Activated T-helper 1 cell treated with anti-CD3 and anti-CD28 coated beads, Interleukin-12 subunit alpha, Interleukin-12 subunit beta, Interleukin-2, Interleukin-4 antibody, amounts not matched to agents 30 ng/mL and 10 ng/mL and 1 ng/mL, durations not matched to agents 14 hours and 24 hours and 36 hours (primary cell): ENCODE results near the gene COL23A1. TPM values are rescaled to one million over a fixed set of nuclear protein-coding genes. Genes with fewer than 3 reads are reported as not detected.
"Not testable (repeated sequence)": the region's sequence is repeated elsewhere in the genome, so short reads cannot be mapped to it uniquely, and the experiment has no call there.

Experiments used
- DNase-seq: peaks from one replicate; pipeline ENCODE4 v3.0.0; 2021; ENCODE audit warnings: low spot score
- H3K27ac Mint-ChIP-seq: one replicate; pipeline ENCODE4 v1.8.0; 2021; ENCODE audit warnings: mild to moderate bottlenecking, mixed read lengths
- H3K27me3 Mint-ChIP-seq: one replicate; pipeline ENCODE4 v1.8.0; 2022; ENCODE audit warnings: mild to moderate bottlenecking, moderate library complexity, mixed read lengths; ENCODE audit not compliant: insufficient read depth
- H3K36me3 Mint-ChIP-seq: one replicate; pipeline ENCODE4 v1.8.0; 2021; ENCODE audit warnings: low read depth, mixed read lengths
- H3K4me1 Mint-ChIP-seq: one replicate; pipeline ENCODE4 v1.8.0; 2021; ENCODE audit warnings: low read depth, mixed read lengths
- H3K4me3 Mint-ChIP-seq: one replicate; pipeline ENCODE4 v1.8.0; 2021; ENCODE audit warnings: mild to moderate bottlenecking, moderate library complexity, mixed read lengths
- H3K9me3 Mint-ChIP-seq: one replicate; pipeline ENCODE4 v1.8.0; 2021; ENCODE audit warnings: mixed read lengths
- intact Hi-C: fragments of 100-400 bp; cut with micrococcal nuclease; formaldehyde crosslinking; loops from one replicate; pipeline ENCODE4 v1.15.1; 2024
- total RNA-seq: library from RNA; stranded (reverse); gene quantifications from 2 replicates; pipeline ENCODE4 v1.2.3, GENCODE V29; 2022

The COL23A1 gene
- total RNA-seq, 1 donor from 2014 or later = not detected

GRCh38 chr5:178322736-178323540 lies 267.3 kb downstream of the COL23A1 start:
- no peak overlapping the region for H3K27ac Mint-ChIP-seq
- H3K9me3 Mint-ChIP-seq = peaks cover under 1% of the 10 kb centered on the region
- DNase-seq = no peak
- no peaks in the 10 kb centered on the region for H3K27me3 Mint-ChIP-seq
- intact Hi-C loops = no loop called here
- H3K4me3 Mint-ChIP-seq = no peak overlapping the region
- no peaks in the 10 kb centered on the region for H3K4me1 Mint-ChIP-seq
- no peaks in the 10 kb centered on the region for H3K36me3 Mint-ChIP-seq

DNA sequence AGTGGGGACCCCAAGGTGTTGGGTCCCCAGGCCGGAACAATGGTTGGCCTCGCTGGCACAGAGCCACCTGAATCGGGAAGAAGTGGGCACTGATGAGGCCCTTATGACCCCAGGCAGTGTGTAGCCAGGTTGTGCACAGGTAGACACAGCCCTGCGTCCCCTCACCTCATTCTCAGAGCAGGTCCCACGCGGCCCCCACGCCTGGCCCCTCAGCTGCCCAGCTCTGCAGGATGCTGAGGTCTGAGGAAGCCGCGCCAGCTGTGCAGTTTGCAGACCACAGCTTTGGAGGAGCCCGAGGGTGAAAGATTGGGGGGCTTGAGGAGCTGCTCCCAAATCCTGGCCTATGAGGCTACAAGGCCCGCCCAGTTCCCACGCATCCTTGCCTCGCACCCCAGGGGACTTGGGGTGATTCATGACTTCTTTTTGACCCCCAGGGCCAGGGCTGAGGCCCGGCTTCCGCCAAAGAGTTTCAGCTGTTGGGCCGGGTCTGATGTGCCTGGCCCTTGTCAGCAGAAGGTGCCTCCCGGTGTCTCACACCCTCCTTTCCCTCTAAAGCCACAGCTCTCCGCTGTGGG lies 269.8 kb downstream of the COL23A1 start:
- Mint-ChIP-seq H3K27me3 (no peaks in the 10 kb centered on the region), H3K27ac (no peak overlapping the region), H3K4me1 (no peaks in the 10 kb centered on the region), H3K4me3 (no peak overlapping the region), H3K9me3 (peaks cover 9% of the 10 kb centered on the region), H3K36me3 (no peaks in the 10 kb centered on the region)
- intact Hi-C loops = no loop called here
- DNase-seq = no peak

DNA sequence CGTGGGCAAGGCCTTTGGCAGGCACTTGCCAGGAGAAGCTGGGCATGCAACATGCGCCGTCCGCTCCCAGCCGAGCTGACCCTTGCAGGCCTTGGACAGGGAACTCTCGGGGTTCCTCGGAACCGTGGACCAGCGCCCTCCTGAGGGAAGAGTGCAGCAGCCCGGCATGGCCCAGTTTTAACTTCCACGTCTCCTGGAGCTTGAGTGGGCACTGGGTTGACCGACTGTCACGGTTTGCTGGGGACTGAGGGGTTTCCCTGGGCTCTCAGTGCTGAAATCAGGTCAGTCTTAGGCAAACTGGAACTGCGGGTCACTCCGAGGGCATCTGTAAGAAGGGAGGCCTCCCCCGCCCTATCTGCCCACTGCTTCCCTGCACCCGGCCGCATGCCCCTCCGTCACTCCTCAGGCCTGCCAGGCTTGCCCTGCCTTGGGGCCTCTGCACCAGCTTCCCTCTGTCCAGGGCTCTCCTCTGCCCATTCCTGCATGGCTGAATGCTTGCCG lies 270.6 kb downstream of the COL23A1 start:
- no peak for DNase-seq
- H3K36me3 Mint-ChIP-seq = no peaks in the 10 kb centered on the region
- no peaks in the 10 kb centered on the region for H3K27me3 Mint-ChIP-seq
- no peak overlapping the region for H3K27ac Mint-ChIP-seq
- intact Hi-C loops = no loop called here
- H3K9me3 Mint-ChIP-seq = peaks cover 9% of the 10 kb centered on the region
- H3K4me3 Mint-ChIP-seq = no peak overlapping the region
- no peaks in the 10 kb centered on the region for H3K4me1 Mint-ChIP-seq

- intact Hi-C loops = no loop called here
- H3K36me3 Mint-ChIP-seq = no peaks in the 10 kb centered on the region
- H3K27ac Mint-ChIP-seq = no peak overlapping the region
- H3K4me3 Mint-ChIP-seq = no peak overlapping the region
- no peaks in the 10 kb centered on the region for H3K4me1 Mint-ChIP-seq
- no peaks in the 10 kb centered on the region for H3K27me3 Mint-ChIP-seq
- no peak for DNase-seq
- H3K9me3 Mint-ChIP-seq = peaks cover 9% of the 10 kb centered on the region
Observed at GRCh38 chr5:178318893-178319292, 271.3 kb downstream of the COL23A1 start.

DNA sequence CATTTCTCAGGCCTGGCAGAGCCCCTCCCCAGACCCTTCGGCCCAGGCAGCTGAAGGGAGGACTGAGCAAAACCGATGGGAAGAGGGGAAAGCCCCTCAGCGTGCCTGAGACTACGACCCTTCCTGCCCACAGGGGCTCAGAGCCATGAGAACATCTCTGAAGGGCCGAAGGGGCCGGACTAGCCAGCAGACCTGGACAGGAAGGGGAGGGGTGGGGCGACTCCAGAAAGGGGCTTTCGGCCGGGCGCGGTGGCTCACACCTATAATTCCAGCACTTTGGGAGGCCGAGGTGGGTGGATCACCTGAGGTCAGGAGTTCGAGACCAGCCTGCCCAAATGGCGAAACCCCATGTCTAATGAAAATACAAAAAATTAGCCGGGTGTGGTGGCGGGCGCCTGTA lies 271.8 kb downstream of the COL23A1 start:
- Mint-ChIP-seq H3K27me3 (no peaks in the 10 kb centered on the region), H3K4me1 (no peaks in the 10 kb centered on the region), H3K36me3 (no peaks in the 10 kb centered on the region), H3K27ac (no peak overlapping the region), H3K9me3 (peaks cover 9% of the 10 kb centered on the region), H3K4me3 (no peak overlapping the region)
- no peak for DNase-seq
- intact Hi-C loops = no loop called here

- H3K27me3 Mint-ChIP-seq = not testable (repeated sequence)
Observed at GRCh38 chr5:178317727-178318126, 272.5 kb downstream of the COL23A1 start.

GRCh38 chr5:178314961-178315820 lies 275.0 kb downstream of the COL23A1 start:
- H3K9me3 Mint-ChIP-seq = peaks cover 9% of the 10 kb centered on the region
- DNase-seq = no peak
- H3K27me3 Mint-ChIP-seq = no peaks in the 10 kb centered on the region
- no peak overlapping the region for H3K27ac Mint-ChIP-seq
- no peaks in the 10 kb centered on the region for H3K36me3 Mint-ChIP-seq
- no peaks in the 10 kb centered on the region for H3K4me1 Mint-ChIP-seq
- intact Hi-C loops = no loop called here
- H3K4me3 Mint-ChIP-seq = no peak overlapping the region

More at GRCh38 chr5:178317727-178318126, 272.5 kb downstream of the COL23A1 start:
- DNase-seq, H3K4me3 Mint-ChIP-seq, H3K9me3 Mint-ChIP-seq, intact Hi-C loops, H3K27ac Mint-ChIP-seq, H3K36me3 Mint-ChIP-seq, H3K4me1 Mint-ChIP-seq: not testable (repeated sequence)

GRCh38 chr5:178314061-178314660 lies 276.0 kb downstream of the COL23A1 start:
- H3K36me3 Mint-ChIP-seq = no peaks in the 10 kb centered on the region

GRCh38 chr5:178313316-178313715 lies 276.9 kb downstream of the COL23A1 start:
- peaks cover 9% of the 10 kb centered on the region for H3K9me3 Mint-ChIP-seq
- no peaks in the 10 kb centered on the region for H3K27me3 Mint-ChIP-seq
- no peak for DNase-seq
- no peak overlapping the region for H3K27ac Mint-ChIP-seq
- H3K4me1 Mint-ChIP-seq = no peaks in the 10 kb centered on the region
- no peak overlapping the region for H3K4me3 Mint-ChIP-seq
- intact Hi-C loops = no loop called here
- H3K36me3 Mint-ChIP-seq = no peaks in the 10 kb centered on the region

More at GRCh38 chr5:178314061-178314660, 276.0 kb downstream of the COL23A1 start:
- peaks cover 9% of the 10 kb centered on the region for H3K9me3 Mint-ChIP-seq
- no peak for DNase-seq
- H3K4me3 Mint-ChIP-seq = no peak overlapping the region
- H3K27me3 Mint-ChIP-seq = no peaks in the 10 kb centered on the region
- H3K27ac Mint-ChIP-seq = no peak overlapping the region
- intact Hi-C loops = no loop called here
- no peaks in the 10 kb centered on the region for H3K4me1 Mint-ChIP-seq

DNA sequence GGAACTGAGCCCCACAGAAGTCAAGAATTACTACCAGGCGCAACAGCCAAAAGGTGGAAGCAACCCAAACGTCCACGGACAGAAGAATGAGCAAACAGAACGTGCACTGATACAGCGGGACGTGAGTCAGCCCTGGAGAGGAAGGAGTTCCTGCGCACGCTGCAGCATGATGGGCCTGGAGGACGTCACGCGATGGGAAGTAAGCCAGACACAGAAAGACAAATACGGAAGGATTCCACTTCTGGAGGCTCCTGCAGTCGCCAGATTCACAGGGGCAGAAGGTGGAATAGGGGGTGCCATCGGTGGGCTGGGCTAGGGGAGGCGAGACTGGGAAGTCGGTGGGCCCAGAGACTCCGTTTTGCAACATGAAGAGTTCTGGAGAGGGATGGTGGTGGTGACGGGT lies 277.3 kb downstream of the COL23A1 start:
- Mint-ChIP-seq H3K9me3 (peaks cover 8% of the 10 kb centered on the region), H3K36me3 (no peaks in the 10 kb centered on the region), H3K4me1 (no peaks in the 10 kb centered on the region), H3K4me3 (no peak overlapping the region), H3K27me3 (no peaks in the 10 kb centered on the region), H3K27ac (no peak overlapping the region)
- no peak for DNase-seq
- intact Hi-C loops = no loop called here

- Mint-ChIP-seq H3K9me3 (no peaks in the 10 kb centered on the region), H3K36me3 (no peaks in the 10 kb centered on the region), H3K4me1 (no peaks in the 10 kb centered on the region), H3K27ac (no peak overlapping the region), H3K4me3 (no peak overlapping the region), H3K27me3 (no peaks in the 10 kb centered on the region)
- intact Hi-C loops = no loop called here
- DNase-seq = no peak
Observed at GRCh38 chr5:178310130-178310865, 279.9 kb downstream of the COL23A1 start.
